GM21360 (cell line): ENCODE results near the gene DOCK10.

Experiments
- ATAC-seq: cut with Tn5 transposase; IDR thresholded peaks from one replicate; pipeline ENCODE4 v1.9.1; 2021; ENCODE audit warnings: mild to moderate bottlenecking, moderate library complexity; ENCODE audit not compliant: unreplicated experiment

The DOCK10 gene

GRCh38 chr2:224796695-224797305 is 245.5 kb downstream of the DOCK10 start:
- ATAC-seq: no peak

GRCh38 chr2:224793946-224794345 is 248.3 kb downstream of the DOCK10 start:
- no peak for ATAC-seq

GRCh38 chr2:224786848-224787247 is 255.4 kb downstream of the DOCK10 start:
- no peak for ATAC-seq

GRCh38 chr2:224781400-224781799 is 260.9 kb downstream of the DOCK10 start:
- ATAC-seq: no peak

GRCh38 chr2:224780823-224781222 is 261.4 kb downstream of the DOCK10 start:
- ATAC-seq: no peak

GRCh38 chr2:224780106-224780505 is 262.2 kb downstream of the DOCK10 start:
- no peak for ATAC-seq

GRCh38 chr2:224778474-224778877 is 263.8 kb downstream of the DOCK10 start:
- ATAC-seq: peak; percentile 58

GRCh38 chr2:224777559-224777930 is 264.7 kb downstream of the DOCK10 start:
- ATAC-seq: no peak

GRCh38 chr2:224776795-224777558 is 265.3 kb downstream of the DOCK10 start:
- ATAC-seq: no peak

- no peak for ATAC-seq
Observed at GRCh38 chr2:224775647-224776046, 266.6 kb downstream of the DOCK10 start.

- no peak for ATAC-seq
Observed at GRCh38 chr2:224774735-224775134, 267.5 kb downstream of the DOCK10 start.

- ATAC-seq: no peak
Observed at GRCh38 chr2:224772494-224772893, 269.8 kb downstream of the DOCK10 start.

- no peak for ATAC-seq
Observed at GRCh38 chr2:224769489-224769888, 272.8 kb downstream of the DOCK10 start.

GRCh38 chr2:224764565-224765236 is 277.6 kb downstream of the DOCK10 start:
- ATAC-seq: peak; percentile 63

GRCh38 chr2:224757934-224758548 is 284.2 kb downstream of the DOCK10 start:
- ATAC-seq: no peak

- ATAC-seq: no peak
Observed at GRCh38 chr2:224753743-224754540, 288.3 kb downstream of the DOCK10 start.

- ATAC-seq: peak; percentile 61
Observed at GRCh38 chr2:224751996-224752698, 290.1 kb downstream of the DOCK10 start.

GRCh38 chr2:224749136-224749535 is 293.1 kb downstream of the DOCK10 start:
- no peak for ATAC-seq

- ATAC-seq: no peak
Observed at GRCh38 chr2:224747765-224748164, 294.5 kb downstream of the DOCK10 start.

- ATAC-seq: no peak
Observed at GRCh38 chr2:224736227-224736626, 306.0 kb downstream of the DOCK10 start.
